HepG2 (cell line): Measurements from ENCODE around the gene ACVR1B.

ENCODE experiments used
- EZH2 ChIP-seq: conservative IDR thresholded peaks from 2 replicates; pipeline ENCODE4 v1.6.1; 2012; ENCODE audit warnings: mild to moderate bottlenecking, low read depth, low read length, moderate library complexity
- FIP1L1 ChIP-seq: fragments of 200-400 bp; formaldehyde crosslinking; IDR thresholded peaks from 2 replicates; pipeline ENCODE4 v1.6.1; 2018; ENCODE audit warnings: low read depth, mild to moderate bottlenecking, low read length, moderate library complexity, borderline replicate concordance; ENCODE audit not compliant: insufficient read depth
- GTF2F1 ChIP-seq: fragments of 150-350 bp; IDR thresholded peaks from 2 replicates; pipeline ENCODE4 v1.6.1; 2014; ENCODE audit warnings: low read length
- HDAC2 ChIP-seq: sonication (generic); formaldehyde crosslinking; IDR thresholded peaks from 2 replicates; pipeline ENCODE4 v1.4.0; 2020; ENCODE audit warnings: missing genetic modification reagents
- HNRNPUL1 ChIP-seq: fragments of 200-400 bp; formaldehyde crosslinking; IDR thresholded peaks from 2 replicates; pipeline ENCODE4 v1.6.1; 2017; ENCODE audit warnings: low read depth, mild to moderate bottlenecking, low read length, moderate library complexity
- MXI1 ChIP-seq: IDR thresholded peaks from 3 replicates; pipeline ENCODE4 v1.6.1; 2012; ENCODE audit warnings: low read depth, low read length, inconsistent platforms, borderline replicate concordance
- TCF7 ChIP-seq: sonication (generic); IDR thresholded peaks from 2 replicates; pipeline ENCODE4 v1.6.1; 2016; ENCODE audit warnings: antibody characterized with exemption, low read depth
- ZBTB20 ChIP-seq: sonication (generic); formaldehyde crosslinking; IDR thresholded peaks from 2 replicates; pipeline ENCODE4 v1.8.1; 2023; ENCODE audit warnings: missing genetic modification reagents, low read depth, mild to moderate bottlenecking, borderline replicate concordance
- ZNF121 ChIP-seq: sonication (generic); formaldehyde crosslinking; IDR thresholded peaks from 2 replicates; pipeline ENCODE4 v1.5.0; 2020; ENCODE audit warnings: mild to moderate bottlenecking, missing genetic modification reagents
- ZNF761 ChIP-seq: sonication (generic); formaldehyde crosslinking; conservative IDR thresholded peaks from 2 replicates; pipeline ENCODE4 v1.4.0; 2020; ENCODE audit warnings: mild to moderate bottlenecking, missing genetic modification reagents
- ZSCAN21 ChIP-seq: sonication (generic); formaldehyde crosslinking; IDR thresholded peaks from 2 replicates; pipeline ENCODE4 v1.8.0; 2022; ENCODE audit warnings: mild to moderate bottlenecking, missing genetic modification reagents, moderate library complexity, borderline replicate concordance
- ZZZ3 ChIP-seq: sonication (generic); formaldehyde crosslinking; IDR thresholded peaks from 2 replicates; pipeline ENCODE4 v1.4.0; 2020; ENCODE audit warnings: missing genetic modification reagents, mild to moderate bottlenecking, borderline replicate concordance
- TF ChIP-seq, protein P1 (sequence below): sonication (generic); formaldehyde crosslinking; IDR thresholded peaks from 2 replicates; pipeline ENCODE4 v1.5.0; 2020; ENCODE audit warnings: mild to moderate bottlenecking, missing genetic modification reagents, moderate library complexity
- TF ChIP-seq, protein P2 (sequence below): sonication (generic); formaldehyde crosslinking; IDR thresholded peaks from 2 replicates; pipeline ENCODE4 v1.8.1; 2023; ENCODE audit warnings: missing genetic modification reagents, mild to moderate bottlenecking, borderline replicate concordance

DNA sequence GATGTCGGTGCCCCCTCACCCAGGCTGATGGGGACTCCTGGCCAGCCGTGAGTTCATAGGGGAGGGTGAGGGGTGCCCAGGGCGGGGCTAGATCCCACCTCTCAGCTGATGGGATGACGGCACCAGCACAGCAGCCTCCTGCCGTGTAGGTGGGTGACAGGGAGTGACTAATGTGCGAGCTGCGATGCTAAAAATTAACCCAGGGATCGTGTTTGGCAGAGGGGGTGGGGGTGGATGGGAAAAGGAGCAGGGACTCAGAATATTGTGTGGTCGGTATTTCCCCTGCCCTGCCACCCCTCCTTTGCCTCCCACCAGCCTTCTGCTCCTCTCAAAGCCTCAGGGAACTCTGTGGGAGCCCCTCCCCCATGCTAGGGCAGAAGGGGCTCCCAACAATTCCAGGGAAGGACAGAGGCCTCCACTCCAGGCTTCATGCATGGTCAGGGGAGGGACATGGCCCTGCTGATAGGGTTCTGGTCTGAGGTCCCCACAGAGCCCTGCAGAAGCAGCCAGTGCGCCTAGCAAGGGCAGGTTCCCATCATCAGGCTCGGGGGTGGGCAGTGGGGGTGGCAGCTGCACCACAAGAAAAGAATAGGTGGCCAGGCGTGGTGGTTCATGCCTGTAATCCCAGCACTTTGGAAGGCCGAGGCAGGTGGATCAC lies 67.7 kb downstream of the ACVR1B start:
- TF ChIP-seq ZNF121 (CRISPR knock-in tag) (no peak), EZH2 (no peak), ZNF761 (CRISPR knock-in tag) (no peak), HNRNPUL1 (no peak), ZSCAN21 (CRISPR knock-in tag) (no peak), TCF7 (no peak), FIP1L1 (no peak), ZZZ3 (CRISPR knock-in tag) (no peak), GTF2F1 (no peak), HDAC2 (CRISPR knock-in tag) (no peak), MXI1 (no peak), ZBTB20 (CRISPR knock-in tag) (no peak)
- TF ChIP-seq, protein P1, sequence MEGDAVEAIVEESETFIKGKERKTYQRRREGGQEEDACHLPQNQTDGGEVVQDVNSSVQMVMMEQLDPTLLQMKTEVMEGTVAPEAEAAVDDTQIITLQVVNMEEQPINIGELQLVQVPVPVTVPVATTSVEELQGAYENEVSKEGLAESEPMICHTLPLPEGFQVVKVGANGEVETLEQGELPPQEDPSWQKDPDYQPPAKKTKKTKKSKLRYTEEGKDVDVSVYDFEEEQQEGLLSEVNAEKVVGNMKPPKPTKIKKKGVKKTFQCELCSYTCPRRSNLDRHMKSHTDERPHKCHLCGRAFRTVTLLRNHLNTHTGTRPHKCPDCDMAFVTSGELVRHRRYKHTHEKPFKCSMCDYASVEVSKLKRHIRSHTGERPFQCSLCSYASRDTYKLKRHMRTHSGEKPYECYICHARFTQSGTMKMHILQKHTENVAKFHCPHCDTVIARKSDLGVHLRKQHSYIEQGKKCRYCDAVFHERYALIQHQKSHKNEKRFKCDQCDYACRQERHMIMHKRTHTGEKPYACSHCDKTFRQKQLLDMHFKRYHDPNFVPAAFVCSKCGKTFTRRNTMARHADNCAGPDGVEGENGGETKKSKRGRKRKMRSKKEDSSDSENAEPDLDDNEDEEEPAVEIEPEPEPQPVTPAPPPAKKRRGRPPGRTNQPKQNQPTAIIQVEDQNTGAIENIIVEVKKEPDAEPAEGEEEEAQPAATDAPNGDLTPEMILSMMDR (CRISPR knock-in tag), result 0 out of 2 replicates have a peak, but pooled peaks have one; percentile 3
- TF ChIP-seq, protein P2, sequence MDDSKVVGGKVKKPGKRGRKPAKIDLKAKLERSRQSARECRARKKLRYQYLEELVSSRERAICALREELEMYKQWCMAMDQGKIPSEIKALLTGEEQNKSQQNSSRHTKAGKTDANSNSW (CRISPR knock-in tag), result no peak
